Lower leg skin (tissue), 3 donors: ENCODE data around the gene GPR82.

Source experiments
- POLR2A ChIP-seq, 2 donors: fragments of 450-650 bp; IDR thresholded peaks; one replicate each; pipeline ENCODE4 v1.6.1; 2016 to 2017; ENCODE audit warnings: antibody characterized with exemption in 2 of 2, mild to moderate bottlenecking in 1 of 2, moderate library complexity in 1 of 2
- TF ChIP-seq, protein P1 (sequence below), 3 donors: fragments of 450-650 bp; IDR thresholded peaks; one replicate each; pipeline ENCODE4 v1.5.1; 2016; ENCODE audit warnings: antibody characterized with exemption in 3 of 3, mild to moderate bottlenecking in 3 of 3, moderate library complexity in 2 of 3

DNA sequence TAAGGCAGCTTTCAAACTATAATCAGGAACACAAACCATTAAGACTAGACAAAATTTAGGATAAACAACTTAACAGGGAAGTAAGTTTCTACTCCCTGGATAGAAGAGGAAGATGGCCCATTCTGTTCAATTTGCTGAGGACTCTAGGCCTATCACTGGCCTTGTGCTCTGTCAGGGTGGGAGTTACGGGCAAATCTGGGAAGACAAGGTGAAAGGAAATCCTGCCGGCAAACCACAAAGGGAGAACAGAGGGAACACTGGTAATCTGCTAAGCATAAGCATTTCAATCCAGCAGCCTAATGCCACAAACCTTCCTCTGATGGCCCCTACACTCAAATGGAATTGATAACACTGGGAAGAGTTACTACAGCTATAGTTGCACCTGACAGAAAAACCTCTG is 8.3 kb downstream of the GPR82 start:
- no peak for TF ChIP-seq POLR2A (IDR thresholded peaks at IDR 0.05)
- TF ChIP-seq, protein P1, sequence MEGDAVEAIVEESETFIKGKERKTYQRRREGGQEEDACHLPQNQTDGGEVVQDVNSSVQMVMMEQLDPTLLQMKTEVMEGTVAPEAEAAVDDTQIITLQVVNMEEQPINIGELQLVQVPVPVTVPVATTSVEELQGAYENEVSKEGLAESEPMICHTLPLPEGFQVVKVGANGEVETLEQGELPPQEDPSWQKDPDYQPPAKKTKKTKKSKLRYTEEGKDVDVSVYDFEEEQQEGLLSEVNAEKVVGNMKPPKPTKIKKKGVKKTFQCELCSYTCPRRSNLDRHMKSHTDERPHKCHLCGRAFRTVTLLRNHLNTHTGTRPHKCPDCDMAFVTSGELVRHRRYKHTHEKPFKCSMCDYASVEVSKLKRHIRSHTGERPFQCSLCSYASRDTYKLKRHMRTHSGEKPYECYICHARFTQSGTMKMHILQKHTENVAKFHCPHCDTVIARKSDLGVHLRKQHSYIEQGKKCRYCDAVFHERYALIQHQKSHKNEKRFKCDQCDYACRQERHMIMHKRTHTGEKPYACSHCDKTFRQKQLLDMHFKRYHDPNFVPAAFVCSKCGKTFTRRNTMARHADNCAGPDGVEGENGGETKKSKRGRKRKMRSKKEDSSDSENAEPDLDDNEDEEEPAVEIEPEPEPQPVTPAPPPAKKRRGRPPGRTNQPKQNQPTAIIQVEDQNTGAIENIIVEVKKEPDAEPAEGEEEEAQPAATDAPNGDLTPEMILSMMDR (IDR thresholded peaks at IDR 0.05) = no peak
